Subcutaneous adipose tissue (tissue), 4 donors: ENCODE results near the gene OR9Q1. TPM values are rescaled to one million over a fixed set of nuclear protein-coding genes. Genes with fewer than 3 reads are reported as not detected.

Experiments
- CTCF ChIP-seq: fragments of 450-650 bp; IDR thresholded peaks from one replicate; pipeline ENCODE4 v1.5.1; 2016; ENCODE audit warnings: low read depth, mild to moderate bottlenecking, control low read depth, antibody characterized with exemption, moderate library complexity
- total RNA-seq, 4 donors: library from RNA; depleted of rRNA; stranded (reverse); fragments of >200 nt; gene quantifications; one replicate each; pipeline ENCODE4 v1.1.0, GENCODE V29; 2016

OR9Q1 gene
- total RNA-seq, 4 donors from 2014 or later: not detected

DNA sequence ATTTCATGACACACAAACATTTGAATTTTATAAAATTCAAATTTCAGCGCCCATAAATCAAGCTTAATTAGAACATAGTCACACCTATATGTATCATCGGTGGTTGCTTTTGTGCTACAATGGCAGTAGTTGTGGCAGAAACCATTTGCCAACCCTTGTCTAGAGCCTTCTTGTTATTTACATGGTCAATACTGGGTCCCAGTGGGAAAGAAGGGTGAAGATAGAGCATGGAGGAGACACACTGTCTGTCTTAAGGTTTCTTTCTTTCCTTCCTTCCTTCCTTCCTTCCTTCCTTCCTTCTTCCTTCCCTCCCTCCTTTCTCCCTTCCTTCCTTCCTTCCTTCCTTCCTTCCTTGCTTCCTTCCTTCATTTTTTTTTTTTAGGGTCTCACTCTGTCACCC, 10.8 kb downstream of the OR9Q1 start:
- TF ChIP-seq CTCF: no peak

GRCh38 chr11:58039589-58039988, 15.9 kb downstream of the OR9Q1 start:
- TF ChIP-seq CTCF: no peak

GRCh38 chr11:58043379-58043778, 19.7 kb downstream of the OR9Q1 start:
- no peak for TF ChIP-seq CTCF

DNA sequence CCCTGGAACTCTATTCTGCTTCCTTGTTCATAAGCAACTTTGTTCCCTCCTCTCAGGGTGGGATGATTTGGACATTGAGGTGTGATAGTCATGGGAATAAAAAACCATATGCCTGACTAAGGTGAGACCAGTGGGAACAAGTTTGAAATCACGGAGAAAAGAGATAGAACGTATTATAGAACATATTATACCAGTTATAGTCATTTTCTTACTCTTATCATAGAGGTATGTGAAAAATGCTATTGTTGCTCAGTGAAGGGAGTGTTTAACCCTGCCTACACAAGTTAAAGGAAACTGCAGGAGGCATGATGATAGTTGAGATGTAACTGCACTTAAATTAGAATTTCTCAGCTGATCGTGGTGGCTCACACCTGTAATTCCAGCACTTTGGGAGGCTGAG, 22.6 kb downstream of the OR9Q1 start:
- no peak for TF ChIP-seq CTCF

GRCh38 chr11:58047818-58048217, 24.1 kb downstream of the OR9Q1 start:
- no peak for TF ChIP-seq CTCF

GRCh38 chr11:58055806-58056401, 32.2 kb downstream of the OR9Q1 start:
- no peak for TF ChIP-seq CTCF

DNA sequence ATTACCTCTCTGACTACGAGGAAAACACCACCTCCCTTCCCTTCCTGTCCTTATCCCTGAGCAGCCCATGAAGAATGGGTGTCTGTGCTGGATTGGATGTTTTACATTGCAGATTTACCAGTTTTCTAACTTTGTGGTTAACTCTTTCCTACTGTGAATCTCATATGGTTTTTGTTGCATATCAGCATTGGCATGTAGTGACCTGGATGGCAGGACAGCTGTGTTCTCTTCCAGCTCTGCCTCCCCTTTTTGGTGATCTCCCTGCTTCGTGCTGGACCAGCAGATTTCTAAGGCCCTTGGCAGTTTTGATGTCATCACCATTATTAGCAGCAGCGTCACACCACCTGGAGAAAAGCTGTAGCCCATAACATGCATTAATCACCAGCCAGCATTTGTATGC, 33.8 kb downstream of the OR9Q1 start:
- TF ChIP-seq CTCF: no peak
